LNCaP clone FGC (cell line): ENCODE measurements around the gene RCBTB2.
A peak's percentile ranks its signal among the peaks of the same experiment; 100 is the strongest.
"Not testable (repeated sequence)": the region's sequence is repeated elsewhere in the genome, so short reads cannot be mapped to it uniquely, and the experiment has no call there.

Experiments used
- DNase-seq: peaks from one replicate; pipeline ENCODE4 v3.0.0-alpha.2; 2011; ENCODE audit warnings: low read depth
- H3K4me3 ChIP-seq: 2 replicates; pipeline ENCODE4 v1.5.1; 2011; ENCODE audit warnings: mild to moderate bottlenecking, low read depth, low read length, control low read depth
- CTCF ChIP-seq: IDR thresholded peaks from 2 replicates; pipeline ENCODE4 v1.5.1; 2012; ENCODE audit warnings: mild to moderate bottlenecking; ENCODE audit not compliant: control insufficient read depth, insufficient read depth; ENCODE audit errors: extremely low read depth

RCBTB2 gene

GRCh38 chr13:48532506-48533499, at the start of gene RCBTB2:
RCBTB2 (minus strand) TSS chr13:48533080; CDS start chr13:48521939, 11,141 bp downstream.
- peak; percentile 73 for DNase-seq
- TF ChIP-seq CTCF = no peak

GRCh38 chr13:48582084-48582483, 49.2 kb upstream of the RCBTB2 start:
- H3K4me3 ChIP-seq = no peak overlapping the region
- no peak for DNase-seq
- no peak for TF ChIP-seq CTCF

More at GRCh38 chr13:48532506-48533499, at the start of gene RCBTB2:
- peak within 1 kb of the TSS; percentile 55 for H3K4me3 ChIP-seq

GRCh38 chr13:48580896-48581295, 48.0 kb upstream of the RCBTB2 start:
- no peak for TF ChIP-seq CTCF
- no peak overlapping the region for H3K4me3 ChIP-seq
- no peak for DNase-seq

- TF ChIP-seq CTCF = peak; percentile 49
- DNase-seq = peak; percentile 26
- no peak overlapping the region for H3K4me3 ChIP-seq
Measured at GRCh38 chr13:48580185-48580803, 47.4 kb upstream of the RCBTB2 start.

GRCh38 chr13:48579919-48580180, 47.0 kb upstream of the RCBTB2 start:
- DNase-seq, H3K4me3 ChIP-seq: not testable (repeated sequence)

GRCh38 chr13:48579165-48579918, 46.5 kb upstream of the RCBTB2 start:
- no peak overlapping the region for H3K4me3 ChIP-seq
- no peak for TF ChIP-seq CTCF
- no peak for DNase-seq

- DNase-seq = no peak
- TF ChIP-seq CTCF = no peak
- H3K4me3 ChIP-seq = no peak overlapping the region
Measured at GRCh38 chr13:48578516-48579164, 45.8 kb upstream of the RCBTB2 start.
